Esophagus (tissue), 2 donors: ENCODE results near the gene FANCD2OS. TPM values are rescaled to one million over a fixed set of nuclear protein-coding genes. Genes with fewer than 3 reads are reported as not detected.
A peak's percentile ranks its signal among the peaks of the same experiment; 100 is the strongest.

ENCODE experiments used
- H3K27ac ChIP-seq, 2 donors: one replicate each; pipeline ENCODE4 v1.5.1; 2013; ENCODE audit warnings: low read depth in 2 of 2, mild to moderate bottlenecking in 2 of 2, inconsistent platforms in 1 of 2, low read length in 1 of 2, moderate library complexity in 1 of 2
- H3K27me3 ChIP-seq, 2 donors: one replicate each; pipeline ENCODE4 v1.6.1; 2013; ENCODE audit warnings: low read length in 2 of 2, control low read depth in 1 of 2, mild to moderate bottlenecking in 1 of 2; ENCODE audit not compliant: insufficient read depth in 2 of 2, control insufficient read depth in 1 of 2
- H3K36me3 ChIP-seq, 2 donors: one replicate each; pipeline ENCODE4 v1.6.1; 2013; ENCODE audit warnings: low read length in 1 of 2; ENCODE audit not compliant: control insufficient read depth in 2 of 2, insufficient read depth in 2 of 2
- H3K4me1 ChIP-seq, 2 donors: one replicate each; pipeline ENCODE4 v1.6.1; 2013; ENCODE audit warnings: low read length in 1 of 2; ENCODE audit not compliant: control insufficient read depth in 2 of 2, insufficient read depth in 2 of 2
- H3K4me3 ChIP-seq, 2 donors: one replicate each; pipeline ENCODE4 v1.5.1; 2013; ENCODE audit warnings: low read length in 2 of 2, mild to moderate bottlenecking in 2 of 2, low read depth in 1 of 2, moderate library complexity in 1 of 2
- H3K9me3 ChIP-seq, 2 donors: one replicate each; pipeline ENCODE4 v1.6.1; 2013; ENCODE audit warnings: mild to moderate bottlenecking in 2 of 2, low read depth in 1 of 2, low read length in 1 of 2, moderate library complexity in 1 of 2; ENCODE audit not compliant: control insufficient read depth in 2 of 2, insufficient read depth in 1 of 2
- WGBS, 2 donors: extraction: QIAGEN DNeasy Blood & Tissue Kit; methylation state at CpG; one replicate each; pipeline ENCODE4 v1.1.7; 2013; 5-methylcytosine and 5-hydroxymethylcytosine counted together
- polyA plus RNA-seq, 2 donors: library from polyadenylated mRNA; stranded (reverse); fragments of 200-250 nt; gene quantifications; one replicate each; pipeline ENCODE4 v1.2.3, GENCODE V29; 2013
- donor health status: healthy with polysubstance abuse.
- donor health status: Bipolar disorder and iron deficiency.

Gene FANCD2OS, protein sequence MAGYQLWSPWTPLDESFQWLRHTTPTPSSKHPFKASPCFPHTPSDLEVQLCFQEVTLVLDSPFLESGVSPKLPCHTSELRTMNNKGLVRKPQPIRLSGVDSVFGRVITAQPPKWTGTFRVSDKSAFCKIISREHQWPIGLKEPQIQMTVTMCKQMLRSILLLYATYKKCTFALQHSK
- polyA plus RNA-seq, result under 1 TPM in 1 of 2 donors, not detected in 1; 0.22 TPM

DNA sequence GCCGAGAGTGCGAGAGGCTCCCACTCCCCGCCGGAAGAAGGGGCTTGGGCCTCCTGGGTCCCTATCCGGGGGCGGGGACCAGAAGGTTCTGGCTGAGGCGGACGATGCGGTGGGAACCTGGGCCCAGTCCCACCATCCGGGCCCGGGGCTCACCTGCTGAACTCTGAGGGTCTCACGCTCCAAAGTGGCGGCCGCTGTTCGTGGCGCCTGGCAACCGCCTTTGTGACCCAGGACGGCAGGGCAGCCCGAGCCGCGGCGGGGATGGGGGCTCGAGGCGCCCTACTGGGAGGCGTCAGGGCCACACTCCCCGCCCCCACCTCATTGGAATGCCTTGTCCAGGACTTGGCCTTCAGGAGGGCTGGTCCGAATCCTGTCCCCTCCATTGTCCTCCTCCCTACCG, at the start of gene FANCD2OS:
FANCD2OS (minus strand) TSS at position 165 of the 400 bp plus-strand sequence. CDS start 3,481 bp downstream, outside the sequence.
- no peak within 1 kb of the TSS for H3K4me3 ChIP-seq
- WGBS, 2 donors, result 72 to 79% methylated on average over 28 of the region's 28 CpGs

DNA sequence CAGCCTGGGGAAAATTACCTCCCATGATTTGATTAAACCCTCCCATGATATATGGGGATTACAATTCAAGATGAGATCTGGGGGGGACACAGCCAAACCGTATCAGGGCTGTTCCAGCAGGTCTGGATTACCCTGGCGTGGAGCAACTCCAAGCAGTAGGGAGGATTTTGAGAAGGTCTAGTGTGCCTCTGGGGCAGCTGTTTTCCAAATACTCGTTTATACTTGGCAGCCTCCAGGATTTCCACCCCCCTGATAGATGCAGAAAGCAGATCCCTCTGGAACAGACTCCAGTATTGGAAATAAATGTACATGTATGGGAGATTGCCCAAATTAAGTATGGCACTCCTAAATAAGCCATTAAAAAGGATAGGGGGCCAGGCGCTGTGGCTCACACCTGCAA, 49.0 kb upstream of the FANCD2OS start:
- no peaks in the 10 kb centered on the region for H3K36me3 ChIP-seq
- H3K4me3 ChIP-seq, result no peak overlapping the region
- 51 to 69% methylated on average over 4 of the region's 4 CpGs for WGBS, 2 donors
- no peak overlapping the region for H3K27ac ChIP-seq
- no peaks in the 10 kb centered on the region for H3K4me1 ChIP-seq
- H3K9me3 ChIP-seq, result no peaks in the 10 kb centered on the region
- H3K27me3 ChIP-seq, result no peaks in the 10 kb centered on the region

More for the DNA sequence above, at the start of gene FANCD2OS:
- no peaks in the 10 kb centered on the region for H3K36me3 ChIP-seq
- H3K27me3 ChIP-seq, result no peaks in the 10 kb centered on the region
- no peaks in the 10 kb centered on the region for H3K9me3 ChIP-seq
- H3K27ac ChIP-seq, result no peak within 1 kb of the TSS
- no peaks in the 10 kb centered on the region for H3K4me1 ChIP-seq

DNA sequence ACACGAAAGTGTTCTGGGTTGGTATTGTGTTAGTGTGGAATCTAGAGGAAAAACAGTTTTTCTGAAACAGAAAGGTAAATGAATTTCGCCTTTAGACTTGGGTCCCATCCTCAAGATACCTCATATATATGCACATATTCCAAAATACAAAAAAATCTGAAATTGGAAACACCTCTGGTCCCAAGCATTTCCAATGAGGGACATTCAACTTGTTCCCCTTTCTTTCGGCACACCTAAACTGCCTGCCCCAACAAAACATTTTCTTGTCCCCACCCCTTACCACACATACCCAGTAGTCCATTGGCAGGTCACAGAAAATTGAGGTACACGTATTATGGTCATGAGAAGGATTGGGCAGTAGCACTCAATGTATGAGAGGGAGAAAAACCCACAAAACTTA, 47.6 kb upstream of the FANCD2OS start:
- no peak overlapping the region for H3K4me3 ChIP-seq
- H3K9me3 ChIP-seq, result no peaks in the 10 kb centered on the region
- H3K27me3 ChIP-seq, result no peaks in the 10 kb centered on the region
- WGBS, 2 donors, result 92% methylated on average over 4 of the region's 4 CpGs
- no peak overlapping the region for H3K27ac ChIP-seq
- H3K36me3 ChIP-seq, result peaks cover 0 to 3% of the 10 kb centered on the region in 2 donors
- H3K4me1 ChIP-seq, result no peaks in the 10 kb centered on the region

DNA sequence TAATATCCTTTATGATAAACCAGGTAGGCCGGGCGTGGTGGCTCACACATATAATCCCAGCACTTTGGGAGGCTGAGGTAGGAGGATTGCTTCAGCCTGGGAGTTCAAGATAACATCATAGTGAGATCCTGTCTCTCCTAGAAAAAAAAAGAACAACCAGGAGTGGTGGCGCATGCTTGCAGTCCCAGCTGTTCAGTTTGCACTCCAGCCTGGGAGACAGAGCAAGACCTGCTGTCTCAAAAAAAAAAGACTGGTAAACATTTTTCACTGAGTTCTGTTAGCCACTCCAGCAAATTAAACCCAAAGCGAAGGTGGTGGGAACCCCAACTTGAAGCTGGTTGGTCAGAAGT, 47.0 kb upstream of the FANCD2OS start:
- Histone ChIP-seq H3K27me3 (no peaks in the 10 kb centered on the region), H3K36me3 (peaks cover 5% of the 10 kb centered on the region in 2 donors)
- WGBS, 2 donors, result 93 to 94% methylated on average over 4 of the region's 4 CpGs

DNA sequence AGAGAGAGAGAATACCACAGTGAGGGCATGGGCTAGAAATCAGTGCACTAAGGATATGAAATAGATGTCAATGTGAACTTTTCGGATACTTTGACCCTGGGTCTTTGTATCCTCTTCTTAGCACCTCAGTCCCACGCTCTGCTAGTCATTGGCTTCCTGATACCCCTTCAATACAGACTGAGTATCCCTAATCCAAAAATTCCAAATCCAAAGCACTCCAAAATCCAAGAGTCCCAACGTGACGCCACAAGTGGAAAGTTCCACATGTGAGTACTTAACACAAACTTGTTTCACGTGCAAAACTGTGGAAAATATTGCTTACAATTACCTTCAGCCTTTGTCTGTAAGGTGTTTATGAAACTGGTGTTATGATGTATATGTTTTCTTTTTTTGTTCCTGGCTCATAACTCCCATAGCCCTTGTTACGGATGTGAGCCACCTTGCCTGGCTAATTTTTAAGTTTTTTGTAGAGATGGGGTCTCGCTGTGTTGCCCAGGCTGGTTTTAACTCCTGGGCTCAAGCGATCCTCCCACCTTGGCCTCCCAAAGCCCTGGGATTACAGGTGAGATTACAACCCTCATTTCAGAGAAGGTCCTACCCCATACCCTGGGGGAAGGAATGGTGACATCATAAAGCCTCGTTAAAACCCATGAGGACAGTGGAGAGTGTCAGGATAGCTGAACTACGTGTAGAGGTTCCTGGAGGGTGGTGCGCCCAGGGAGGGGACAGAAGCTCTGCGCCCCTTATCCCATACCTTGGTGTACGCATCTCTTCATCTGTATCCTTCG, 46.5 kb upstream of the FANCD2OS start:
- WGBS, 2 donors, result 86 to 90% methylated on average over 14 of the region's 14 CpGs

More for the DNA sequence above, 47.0 kb upstream of the FANCD2OS start:
- Histone ChIP-seq H3K4me1 (no peaks in the 10 kb centered on the region), H3K4me3 (no peak overlapping the region), H3K27ac (no peak overlapping the region), H3K9me3 (no peaks in the 10 kb centered on the region)

DNA sequence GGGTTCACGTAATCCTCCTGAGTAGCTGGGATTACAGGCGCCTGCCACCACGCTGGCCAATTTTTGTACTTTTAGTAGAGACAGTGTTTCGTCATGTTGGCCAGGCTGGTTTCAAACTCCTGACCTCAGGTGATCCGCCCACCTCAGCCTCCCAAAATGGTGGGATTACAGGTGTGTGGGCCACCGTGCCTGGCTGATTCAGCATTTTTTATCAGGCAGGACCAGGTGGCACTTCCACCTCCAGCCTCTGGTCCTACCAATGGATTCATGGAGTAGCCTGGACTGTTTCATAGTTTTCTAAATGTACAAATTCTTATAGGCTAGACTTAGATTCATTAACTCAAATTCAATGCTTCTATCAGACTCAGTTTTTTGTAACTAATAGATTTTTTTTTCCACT, 42.9 kb upstream of the FANCD2OS start:
- H3K9me3 ChIP-seq, result no peaks in the 10 kb centered on the region
- H3K36me3 ChIP-seq, result peaks cover 12 to 14% of the 10 kb centered on the region in 2 donors
- no peak overlapping the region for H3K27ac ChIP-seq
- no peak overlapping the region for H3K4me3 ChIP-seq
- no peaks in the 10 kb centered on the region for H3K27me3 ChIP-seq
- 77 to 86% methylated on average over 6 of the region's 6 CpGs for WGBS, 2 donors
- H3K4me1 ChIP-seq, result no peaks in the 10 kb centered on the region

More for the DNA sequence above, 46.5 kb upstream of the FANCD2OS start:
- Histone ChIP-seq H3K9me3 (no peaks in the 10 kb centered on the region), H3K36me3 (peaks cover 8 to 10% of the 10 kb centered on the region in 2 donors), H3K27me3 (no peaks in the 10 kb centered on the region), H3K4me1 (no peaks in the 10 kb centered on the region), H3K27ac (no peak overlapping the region), H3K4me3 (no peak overlapping the region)

DNA sequence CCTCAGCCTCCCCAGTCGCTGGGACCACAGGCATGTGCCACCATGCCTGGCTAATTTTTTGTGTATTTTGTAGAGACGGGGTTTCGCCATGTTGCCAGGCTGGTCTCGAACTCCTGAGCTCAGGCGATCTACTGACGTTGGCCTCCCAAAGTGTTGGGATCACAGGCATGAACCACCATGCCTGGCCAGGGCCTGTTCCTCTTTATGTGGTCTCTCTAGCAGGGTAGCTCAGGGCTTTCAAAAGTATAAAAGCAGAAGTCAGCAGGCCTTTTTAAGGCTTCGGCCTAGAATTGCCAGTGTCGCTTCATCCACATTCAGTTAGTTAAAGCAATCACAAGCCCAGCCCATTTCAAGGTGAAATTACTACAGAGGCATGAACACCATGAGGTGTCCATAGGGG, 41.2 kb upstream of the FANCD2OS start:
- 88 to 92% methylated on average over 8 of the region's 8 CpGs for WGBS, 2 donors
- no peak overlapping the region for H3K27ac ChIP-seq
- no peaks in the 10 kb centered on the region for H3K27me3 ChIP-seq
- H3K4me3 ChIP-seq, result no peak overlapping the region
- peaks cover 12 to 14% of the 10 kb centered on the region in 2 donors for H3K36me3 ChIP-seq
- H3K9me3 ChIP-seq, result no peaks in the 10 kb centered on the region
- no peaks in the 10 kb centered on the region for H3K4me1 ChIP-seq

DNA sequence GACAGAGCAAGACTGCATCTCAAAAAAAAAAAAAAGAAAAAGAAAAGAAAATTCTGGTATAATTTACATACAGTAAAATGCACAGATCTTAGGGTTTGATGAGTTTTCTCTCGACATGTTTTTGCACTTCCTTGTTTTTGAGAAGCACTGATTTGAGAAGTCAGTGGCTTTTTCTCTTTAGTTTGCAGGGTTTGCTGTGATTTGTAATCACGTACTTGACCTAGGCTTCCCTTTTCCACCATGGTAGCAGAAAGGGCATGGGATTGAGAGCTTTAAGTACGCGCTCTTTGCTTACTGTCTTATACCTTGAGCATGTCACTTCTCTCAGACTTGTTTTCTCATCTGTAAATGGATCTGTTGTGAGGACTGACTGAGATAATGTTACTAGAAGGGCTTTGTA, 37.6 kb upstream of the FANCD2OS start:
- Histone ChIP-seq H3K4me3 (no peak overlapping the region), H3K27me3 (no peaks in the 10 kb centered on the region), H3K27ac (no peak overlapping the region), H3K4me1 (peaks cover 5 to 7% of the 10 kb centered on the region in 2 donors), H3K36me3 (peaks cover 9 to 14% of the 10 kb centered on the region in 2 donors), H3K9me3 (no peaks in the 10 kb centered on the region)
- WGBS, 2 donors, result 85% methylated on average over 4 of the region's 4 CpGs

DNA sequence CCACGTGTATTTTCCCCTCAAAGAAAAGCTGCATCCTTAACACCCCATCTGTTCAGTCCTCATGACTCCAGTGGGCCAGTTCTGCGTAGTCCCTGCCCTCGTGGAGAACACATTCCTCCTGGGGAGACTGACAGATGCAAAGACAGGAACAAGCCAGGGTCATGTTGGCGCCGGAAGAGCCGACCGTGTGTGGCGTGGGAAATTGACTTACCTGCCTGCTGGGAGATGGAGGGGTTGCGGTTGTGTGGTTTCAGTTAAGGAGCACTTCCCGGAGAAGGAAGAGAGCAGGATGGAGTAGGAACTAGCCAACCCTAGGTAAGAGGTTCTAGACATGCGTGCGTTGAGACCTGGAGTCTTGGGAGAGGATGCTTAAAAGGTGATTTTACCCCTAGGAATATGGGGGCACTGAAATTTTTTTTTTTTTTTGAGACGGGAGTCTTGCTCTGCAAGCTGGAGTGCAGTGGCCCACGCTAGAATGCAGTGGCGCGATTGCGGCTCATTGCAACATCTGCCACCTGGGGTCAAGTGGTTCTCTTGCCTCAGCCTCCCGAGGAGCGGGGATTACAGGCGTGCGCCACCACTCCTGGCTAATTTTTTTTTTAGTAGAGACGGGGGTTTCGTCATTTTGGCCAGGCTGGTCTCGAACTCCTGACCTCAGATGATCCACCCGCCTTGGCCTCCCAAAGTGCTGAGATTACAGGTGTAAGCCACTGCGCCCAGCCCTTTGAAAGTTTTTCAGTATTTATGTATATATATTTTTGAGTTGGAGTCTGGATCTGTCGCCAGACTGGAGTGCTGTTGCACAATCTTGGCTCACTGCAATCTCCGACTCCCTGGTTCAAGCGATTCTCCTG, 34.9 kb upstream of the FANCD2OS start:
- Histone ChIP-seq H3K4me1 (peaks cover 5 to 7% of the 10 kb centered on the region in 2 donors), H3K9me3 (no peaks in the 10 kb centered on the region), H3K27ac (peak overlapping the region in 1 of 2 donors; percentile 68), H3K36me3 (no peaks in the 10 kb centered on the region), H3K27me3 (no peaks in the 10 kb centered on the region), H3K4me3 (peak overlapping the region; percentile 74 to 82)
- 64 to 69% methylated on average over 29 of the region's 29 CpGs for WGBS, 2 donors
